Left lung (tissue), 10 donors: ENCODE results near the gene DPH2. TPM values are rescaled to one million over a fixed set of nuclear protein-coding genes. Genes with fewer than 3 reads are reported as not detected.

Source experiments
- ATAC-seq: fragments of 200-7000 bp; cut with Tn5 transposase; one replicate; pipeline ENCODE4 v1.9.1; 2020; ENCODE audit warnings: moderate library complexity
- DNase-seq, 4 donors: peaks; one replicate each; pipeline ENCODE4 v3.0.0-alpha.2; 2013 to 2020
- H3K27ac ChIP-seq, 2 donors: fragments of 200-600 bp; sonication (generic) in 1 of 2; one replicate each; pipeline versions ENCODE4 v1.5.0 to v1.8.0; 2020 to 2021
- H3K27me3 ChIP-seq, 2 donors: fragments of 200-600 bp; sonication (generic) in 1 of 2; one replicate each; pipeline versions ENCODE4 v1.5.0 to v1.8.0; 2020 to 2021
- H3K36me3 ChIP-seq, 2 donors: fragments of 200-600 bp; sonication (generic) in 1 of 2; one replicate each; pipeline versions ENCODE4 v1.5.0 to v1.8.0; 2020 to 2021
- H3K4me1 ChIP-seq, 2 donors: fragments of 200-600 bp; one replicate each; pipeline ENCODE4 v1.8.0; 2021
- H3K4me3 ChIP-seq, 2 donors: fragments of 200-600 bp; sonication (generic) in 1 of 2; one replicate each; pipeline versions ENCODE4 v1.5.0 to v1.8.0; 2020 to 2021; ENCODE audit warnings: mild to moderate bottlenecking in 1 of 2
- H3K9me3 ChIP-seq, 2 donors: fragments of 200-600 bp; sonication (generic) in 1 of 2; one replicate each; pipeline versions ENCODE4 v1.5.0 to v1.8.0; 2020 to 2021
- intact Hi-C, 2 donors: fragments of 100-400 bp; cut with DNase I; formaldehyde crosslinking; loops; one replicate each; pipeline versions ENCODE4 v1.11.2 to v1.14.2; 2022
- polyA plus RNA-seq, 6 donors: library from polyadenylated mRNA; unstranded; fragments of 120-200 nt; gene quantifications; one replicate each; pipeline ENCODE4 v1.2.1, GENCODE V29; 2013; ENCODE audit not compliant: insufficient read length in 6 of 6
- total RNA-seq, 2 donors: library from RNA; stranded (reverse); fragmentation: NEBNext Ultra II Directional; extraction: Animal tissue kit (Norgen Biotek cat#: 25700); gene quantifications; one replicate each; pipeline ENCODE4 v1.2.1, GENCODE V29; 2021
- TF ChIP-seq, protein P1 (sequence below), 2 donors: fragments of 200-600 bp; sonication (generic) in 1 of 2; IDR thresholded peaks; one replicate each; pipeline versions ENCODE4 v1.5.0 to v1.8.0; 2021; ENCODE audit warnings: antibody characterized with exemption in 2 of 2
- donor health status: DM: no; HTN: yes; CAD: no.
- donor health status: DM: no; HTN: no; CAD: no.

Gene DPH2
- total and polyA plus RNA-seq, 8 donors = 13.5 to 24.8 (median 18.9) TPM

DNA sequence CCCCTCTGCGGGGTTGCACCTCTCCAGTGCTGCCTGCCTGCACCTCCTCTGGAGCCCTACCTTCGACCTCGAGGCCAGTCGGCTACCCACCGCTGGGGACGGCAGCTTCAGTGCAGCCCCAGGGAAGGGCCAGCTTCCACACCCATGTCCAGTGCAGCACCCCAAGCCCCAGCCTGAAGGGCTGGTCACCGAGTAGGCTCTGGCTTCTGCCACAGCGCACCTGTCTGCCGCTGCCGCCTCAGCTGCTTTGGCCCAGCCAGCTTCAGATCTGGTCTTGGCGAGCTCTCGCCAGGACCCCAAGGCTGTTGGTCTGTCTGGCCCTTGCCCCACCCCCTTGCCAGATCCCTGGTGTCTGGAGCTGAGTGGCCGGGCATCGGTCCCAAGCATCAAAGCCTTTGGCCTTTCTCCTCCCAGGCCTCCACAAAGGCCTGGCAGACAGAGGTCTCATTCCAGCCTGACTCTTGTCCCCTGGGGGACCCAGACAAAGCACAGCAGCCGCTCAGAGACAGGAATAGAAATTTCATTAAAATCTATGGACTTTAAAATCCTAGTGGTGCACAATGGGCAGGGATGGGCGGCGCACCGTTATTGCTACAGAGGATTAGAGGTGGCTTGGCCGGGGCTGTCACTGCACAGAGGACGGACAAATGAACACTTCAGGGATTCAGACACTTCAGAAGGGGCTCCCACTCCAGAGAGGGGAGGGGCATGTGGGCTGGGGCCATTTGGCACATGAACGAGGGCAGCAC, 26.3 kb downstream of the DPH2 start:
- TF ChIP-seq, protein P1, sequence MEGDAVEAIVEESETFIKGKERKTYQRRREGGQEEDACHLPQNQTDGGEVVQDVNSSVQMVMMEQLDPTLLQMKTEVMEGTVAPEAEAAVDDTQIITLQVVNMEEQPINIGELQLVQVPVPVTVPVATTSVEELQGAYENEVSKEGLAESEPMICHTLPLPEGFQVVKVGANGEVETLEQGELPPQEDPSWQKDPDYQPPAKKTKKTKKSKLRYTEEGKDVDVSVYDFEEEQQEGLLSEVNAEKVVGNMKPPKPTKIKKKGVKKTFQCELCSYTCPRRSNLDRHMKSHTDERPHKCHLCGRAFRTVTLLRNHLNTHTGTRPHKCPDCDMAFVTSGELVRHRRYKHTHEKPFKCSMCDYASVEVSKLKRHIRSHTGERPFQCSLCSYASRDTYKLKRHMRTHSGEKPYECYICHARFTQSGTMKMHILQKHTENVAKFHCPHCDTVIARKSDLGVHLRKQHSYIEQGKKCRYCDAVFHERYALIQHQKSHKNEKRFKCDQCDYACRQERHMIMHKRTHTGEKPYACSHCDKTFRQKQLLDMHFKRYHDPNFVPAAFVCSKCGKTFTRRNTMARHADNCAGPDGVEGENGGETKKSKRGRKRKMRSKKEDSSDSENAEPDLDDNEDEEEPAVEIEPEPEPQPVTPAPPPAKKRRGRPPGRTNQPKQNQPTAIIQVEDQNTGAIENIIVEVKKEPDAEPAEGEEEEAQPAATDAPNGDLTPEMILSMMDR (IDR thresholded peaks at IDR 0.05) = no peak
- ATAC-seq (no peak), DNase-seq (peak in 1 of 4 donors; percentile 72)
- intact Hi-C loops = no loop called here
- no peak overlapping the region for H3K4me3 ChIP-seq
- peaks cover 0 to 10% of the 10 kb centered on the region in 2 donors for H3K36me3 ChIP-seq
- H3K27ac ChIP-seq = no peak overlapping the region
- peaks cover under 1 to 13% of the 10 kb centered on the region in 2 donors for H3K4me1 ChIP-seq
- no peaks in the 10 kb centered on the region for H3K9me3 ChIP-seq
- H3K27me3 ChIP-seq = no peaks in the 10 kb centered on the region

DNA sequence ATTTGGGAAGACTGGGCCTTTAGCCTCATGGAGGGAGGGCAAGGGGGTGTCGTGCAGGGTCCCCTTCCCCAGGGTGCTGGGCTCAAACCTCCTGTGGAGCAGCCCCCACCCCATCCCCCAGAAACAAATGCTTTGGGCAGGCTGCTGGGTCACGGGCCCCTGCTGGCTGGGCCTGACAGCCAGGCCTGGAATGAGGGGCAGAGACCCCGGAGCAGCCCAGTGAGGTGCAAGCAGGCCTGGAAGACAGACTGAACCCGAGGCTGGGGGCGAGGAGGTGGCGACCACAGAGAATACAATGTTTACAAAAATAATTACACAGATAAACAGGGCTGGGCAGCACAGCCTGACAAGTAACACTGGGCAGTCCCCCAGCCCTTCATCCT, 26.9 kb downstream of the DPH2 start:
- ATAC-seq = no peak
- DNase-seq = peak in 1 of 4 donors; percentile 56
- Histone ChIP-seq H3K4me1 (peaks cover 0 to 11% of the 10 kb centered on the region in 2 donors), H3K4me3 (no peak overlapping the region), H3K36me3 (peaks cover 0 to 10% of the 10 kb centered on the region in 2 donors), H3K27me3 (no peaks in the 10 kb centered on the region), H3K9me3 (no peaks in the 10 kb centered on the region), H3K27ac (no peak overlapping the region)
- intact Hi-C loops = no loop called here
- TF ChIP-seq, protein P1 (IDR thresholded peaks at IDR 0.05) = no peak

DNA sequence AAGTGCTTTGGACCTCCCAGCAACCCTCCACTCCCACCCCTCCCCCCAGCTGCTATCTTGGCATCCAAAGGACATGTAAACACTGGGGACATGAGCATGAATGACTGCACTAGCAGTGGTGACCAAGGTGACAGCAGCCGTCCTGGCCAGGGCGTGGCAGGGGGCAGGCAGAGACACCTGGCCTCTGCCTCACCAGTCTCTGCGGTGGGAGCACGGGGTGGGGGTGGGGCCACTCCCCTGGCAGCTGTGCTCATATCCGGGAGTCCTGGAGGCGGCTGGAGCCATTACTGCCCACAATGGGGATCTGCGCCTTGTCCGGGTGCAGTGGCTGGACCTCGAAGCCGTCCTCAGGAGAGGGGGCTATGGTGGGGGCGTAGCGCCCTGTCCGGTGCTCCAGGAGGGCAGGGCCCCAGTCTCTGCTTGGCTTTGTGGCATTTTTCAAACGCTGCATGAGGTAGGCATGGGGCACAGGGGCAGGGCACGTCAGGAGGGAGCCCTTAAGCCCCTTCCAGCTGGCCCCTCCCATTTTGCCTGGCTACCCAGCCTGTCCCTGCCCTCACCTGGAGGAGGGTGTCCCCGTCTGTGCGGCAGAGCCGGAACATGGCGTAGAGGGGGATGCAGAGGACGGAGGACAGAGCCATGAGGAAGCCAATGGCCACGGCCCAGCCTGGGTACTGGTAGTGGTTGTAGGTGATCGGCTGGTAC, 27.6 kb downstream of the DPH2 start:
- no peak for ATAC-seq
- Histone ChIP-seq H3K4me1 (peaks cover 0 to 4% of the 10 kb centered on the region in 2 donors), H3K9me3 (no peaks in the 10 kb centered on the region), H3K36me3 (peaks cover 0 to 10% of the 10 kb centered on the region in 2 donors), H3K27ac (no peak overlapping the region), H3K4me3 (no peak overlapping the region), H3K27me3 (no peaks in the 10 kb centered on the region)
- TF ChIP-seq, protein P1 (IDR thresholded peaks at IDR 0.05) = no peak
- DNase-seq = peak in 1 of 4 donors; percentile 69
- intact Hi-C loops = no loop called here

DNA sequence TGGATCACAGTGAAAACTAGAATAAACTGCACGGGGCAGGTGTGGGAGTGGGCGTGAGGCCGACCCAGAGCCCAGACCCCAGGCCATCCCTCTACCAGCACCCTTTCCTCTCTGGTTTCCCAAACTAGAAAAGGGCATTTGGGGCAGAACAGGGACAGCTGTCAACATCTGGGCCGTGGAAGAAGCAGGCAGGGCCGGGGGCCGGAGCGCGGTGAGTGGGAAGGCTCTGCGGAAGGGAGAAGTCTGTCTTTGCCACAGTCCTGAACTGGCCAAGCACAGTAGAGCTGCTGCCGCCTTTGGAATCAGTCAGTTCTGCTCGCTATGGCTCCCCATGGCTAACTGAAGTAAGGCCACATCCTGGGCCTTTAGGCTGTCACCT, 28.2 kb downstream of the DPH2 start:
- Histone ChIP-seq H3K27me3 (no peaks in the 10 kb centered on the region), H3K9me3 (no peaks in the 10 kb centered on the region), H3K27ac (no peak overlapping the region), H3K4me1 (no peaks in the 10 kb centered on the region), H3K4me3 (no peak overlapping the region), H3K36me3 (peaks cover 0 to 10% of the 10 kb centered on the region in 2 donors)
- ATAC-seq (no peak), DNase-seq (peak in 1 of 4 donors; percentile 47)
- TF ChIP-seq, protein P1 (IDR thresholded peaks at IDR 0.05) = no peak
- intact Hi-C loops = no loop called here

DNA sequence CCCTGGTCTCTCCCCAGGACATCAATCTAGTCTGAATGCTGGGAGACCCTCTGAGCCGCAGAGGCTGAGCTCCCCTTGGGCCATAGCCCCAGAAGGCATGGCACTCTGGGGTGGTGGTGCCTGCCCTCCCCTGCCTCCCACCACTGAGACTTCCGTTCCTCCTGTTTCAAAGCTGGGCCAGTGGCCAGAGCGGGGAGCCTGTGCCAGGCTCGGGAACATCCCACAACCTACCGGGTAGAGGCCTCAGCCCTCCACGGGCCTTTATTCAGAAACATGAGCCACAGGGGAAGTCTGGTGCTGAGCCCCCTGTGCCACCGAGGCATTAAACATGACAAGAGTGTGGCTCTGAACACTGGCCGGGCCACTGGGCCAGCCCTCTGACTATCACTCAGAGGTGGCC, 29.6 kb downstream of the DPH2 start:
- intact Hi-C loops = no loop called here
- DNase-seq = no peak
- Histone ChIP-seq H3K36me3 (peaks cover 0 to 10% of the 10 kb centered on the region in 2 donors), H3K27ac (no peak overlapping the region), H3K27me3 (no peaks in the 10 kb centered on the region), H3K4me3 (no peak overlapping the region), H3K4me1 (no peaks in the 10 kb centered on the region), H3K9me3 (no peaks in the 10 kb centered on the region)
- no peak for ATAC-seq
- TF ChIP-seq, protein P1 (IDR thresholded peaks at IDR 0.05) = no peak
